Activated CD4-positive, alpha-beta T cell treated with anti-CD3 and anti-CD28 coated beads, Interleukin-2, amount 10 ng/mL, durations not matched to agents 24 days and 14 days (primary cell): ENCODE results near the gene KIAA0753. TPM values are rescaled to one million over a fixed set of nuclear protein-coding genes. Genes with fewer than 3 reads are reported as not detected.

Source experiments
- DNase-seq: peaks from one replicate; pipeline ENCODE4 v3.0.0; 2022
- H3K27ac Mint-ChIP-seq: one replicate; pipeline ENCODE4 v1.8.0; 2022; ENCODE audit warnings: mild to moderate bottlenecking, mixed read lengths
- H3K27me3 Mint-ChIP-seq: one replicate; pipeline ENCODE4 v1.8.0; 2022; ENCODE audit warnings: mixed read lengths
- H3K36me3 Mint-ChIP-seq: one replicate; pipeline ENCODE4 v1.8.0; 2022; ENCODE audit warnings: low read depth, mild to moderate bottlenecking, mixed read lengths
- H3K4me1 Mint-ChIP-seq: one replicate; pipeline ENCODE4 v1.8.0; 2021; ENCODE audit warnings: mixed read lengths
- H3K4me3 Mint-ChIP-seq: one replicate; pipeline ENCODE4 v1.8.0; 2022; ENCODE audit warnings: mild to moderate bottlenecking, moderate library complexity, mixed read lengths
- H3K9me3 Mint-ChIP-seq: one replicate; pipeline ENCODE4 v1.8.0; 2021; ENCODE audit warnings: mixed read lengths
- intact Hi-C: fragments of 100-400 bp; cut with micrococcal nuclease; formaldehyde crosslinking; loops from one replicate; pipeline ENCODE4 v1.15.1; 2023
- total RNA-seq: library from RNA; stranded (reverse); gene quantifications from 2 replicates; pipeline ENCODE4 v1.2.3, GENCODE V29; 2022

KIAA0753 gene
- total RNA-seq, 1 donor from 2014 or later: 23.9 TPM

GRCh38 chr17:6592173-6592572 is 48.3 kb downstream of the KIAA0753 start:
- Mint-ChIP-seq H3K4me3 (no peak overlapping the region), H3K27me3 (no peaks in the 10 kb centered on the region)
- intact Hi-C loops: no loop called here

GRCh38 chr17:6591599-6592158 is 48.8 kb downstream of the KIAA0753 start:
- no peaks in the 10 kb centered on the region for H3K9me3 Mint-ChIP-seq
- no peak overlapping the region for H3K27ac Mint-ChIP-seq
- H3K4me1 Mint-ChIP-seq: peaks cover 4% of the 10 kb centered on the region
- DNase-seq: peak; percentile 48
- no peaks in the 10 kb centered on the region for H3K27me3 Mint-ChIP-seq
- intact Hi-C loops: no loop called here
- peaks cover 58% of the 10 kb centered on the region for H3K36me3 Mint-ChIP-seq
- H3K4me3 Mint-ChIP-seq: no peak overlapping the region

More at GRCh38 chr17:6592173-6592572, 48.3 kb downstream of the KIAA0753 start:
- Mint-ChIP-seq H3K4me1 (peaks cover 4% of the 10 kb centered on the region), H3K27ac (no peak overlapping the region), H3K36me3 (peaks cover 57% of the 10 kb centered on the region), H3K9me3 (no peaks in the 10 kb centered on the region)
- DNase-seq: no peak

- Mint-ChIP-seq H3K9me3 (no peaks in the 10 kb centered on the region), H3K27me3 (no peaks in the 10 kb centered on the region), H3K36me3 (peaks cover 66% of the 10 kb centered on the region), H3K4me3 (no peak overlapping the region), H3K27ac (no peak overlapping the region), H3K4me1 (peaks cover 4% of the 10 kb centered on the region)
- no peak for DNase-seq
- intact Hi-C loops: no loop called here
Observed at GRCh38 chr17:6589266-6589946, 51.1 kb downstream of the KIAA0753 start.

GRCh38 chr17:6588165-6588564 is 52.3 kb downstream of the KIAA0753 start:
- no peak for DNase-seq
- Mint-ChIP-seq H3K4me1 (peaks cover 4% of the 10 kb centered on the region), H3K36me3 (peaks cover 73% of the 10 kb centered on the region), H3K4me3 (no peak overlapping the region), H3K27ac (no peak overlapping the region), H3K9me3 (no peaks in the 10 kb centered on the region), H3K27me3 (no peaks in the 10 kb centered on the region)
- intact Hi-C loops: no loop called here

- intact Hi-C loops: no loop called here
- Mint-ChIP-seq H3K9me3 (no peaks in the 10 kb centered on the region), H3K27me3 (no peaks in the 10 kb centered on the region), H3K4me1 (peaks cover 4% of the 10 kb centered on the region), H3K27ac (no peak overlapping the region), H3K36me3 (peaks cover 72% of the 10 kb centered on the region), H3K4me3 (no peak overlapping the region)
- no peak for DNase-seq
Observed at GRCh38 chr17:6587310-6587709, 53.2 kb downstream of the KIAA0753 start.

- Mint-ChIP-seq H3K4me3 (no peak overlapping the region), H3K36me3 (peaks cover 53% of the 10 kb centered on the region)
Observed at GRCh38 chr17:6583411-6583810, 57.1 kb downstream of the KIAA0753 start.

GRCh38 chr17:6580625-6581024 is 59.9 kb downstream of the KIAA0753 start:
- Mint-ChIP-seq H3K4me3 (no peak overlapping the region), H3K27ac (no peak overlapping the region), H3K36me3 (peaks cover 42% of the 10 kb centered on the region), H3K9me3 (no peaks in the 10 kb centered on the region), H3K4me1 (peaks cover 8% of the 10 kb centered on the region), H3K27me3 (no peaks in the 10 kb centered on the region)
- DNase-seq: no peak
- intact Hi-C loops: no loop called here

More at GRCh38 chr17:6583411-6583810, 57.1 kb downstream of the KIAA0753 start:
- H3K9me3 Mint-ChIP-seq: no peaks in the 10 kb centered on the region
- no peaks in the 10 kb centered on the region for H3K27me3 Mint-ChIP-seq
- H3K4me1 Mint-ChIP-seq: no peaks in the 10 kb centered on the region
- DNase-seq: no peak
- intact Hi-C loops: no loop called here
- H3K27ac Mint-ChIP-seq: no peak overlapping the region

- intact Hi-C loops: loop anchor here (5.0 to 10.0 kb wide), 2 partner anchors 64 to 104 kb away; partner anchors contain the start of genes KIAA0753 and TXNDC17
- DNase-seq: no peak
- H3K4me3 Mint-ChIP-seq: no peak overlapping the region
- H3K36me3 Mint-ChIP-seq: peaks cover 23% of the 10 kb centered on the region
- no peak overlapping the region for H3K27ac Mint-ChIP-seq
- H3K4me1 Mint-ChIP-seq: peaks cover 20% of the 10 kb centered on the region
- no peaks in the 10 kb centered on the region for H3K9me3 Mint-ChIP-seq
- no peaks in the 10 kb centered on the region for H3K27me3 Mint-ChIP-seq
Observed at GRCh38 chr17:6578491-6578890, 62.0 kb downstream of the KIAA0753 start.

- no peaks in the 10 kb centered on the region for H3K27me3 Mint-ChIP-seq
- no peak overlapping the region for H3K27ac Mint-ChIP-seq
- DNase-seq: peak; percentile 35
- H3K36me3 Mint-ChIP-seq: peaks cover 16% of the 10 kb centered on the region
- H3K9me3 Mint-ChIP-seq: no peaks in the 10 kb centered on the region
- intact Hi-C loops: loop anchor here (5.0 to 10.0 kb wide), 2 partner anchors 65 to 103 kb away; partner anchors contain the start of genes KIAA0753 and TXNDC17
- H3K4me3 Mint-ChIP-seq: no peak overlapping the region
- H3K4me1 Mint-ChIP-seq: peaks cover 22% of the 10 kb centered on the region
Observed at GRCh38 chr17:6577686-6578263, 62.7 kb downstream of the KIAA0753 start.

GRCh38 chr17:6576038-6576785 is 64.3 kb downstream of the KIAA0753 start:
- Mint-ChIP-seq H3K27me3 (no peaks in the 10 kb centered on the region), H3K4me3 (no peak overlapping the region), H3K9me3 (no peaks in the 10 kb centered on the region), H3K36me3 (peaks cover 10% of the 10 kb centered on the region), H3K27ac (peak overlapping the region; percentile 41), H3K4me1 (peaks cover 22% of the 10 kb centered on the region)
- intact Hi-C loops: loop anchor here (5.0 to 10.0 kb wide), 2 partner anchors 66 to 101 kb away; partner anchors contain the start of genes KIAA0753 and TXNDC17
- no peak for DNase-seq

- no peaks in the 10 kb centered on the region for H3K27me3 Mint-ChIP-seq
- DNase-seq: no peak
- H3K4me3 Mint-ChIP-seq: peak overlapping the region; percentile 49
- peaks cover 10% of the 10 kb centered on the region for H3K36me3 Mint-ChIP-seq
- no peaks in the 10 kb centered on the region for H3K9me3 Mint-ChIP-seq
- intact Hi-C loops: loop anchor here (5.0 to 10.0 kb wide), 2 partner anchors 67 to 101 kb away; partner anchors contain the start of genes KIAA0753 and TXNDC17
- H3K27ac Mint-ChIP-seq: peak overlapping the region; percentile 68
- peaks cover 22% of the 10 kb centered on the region for H3K4me1 Mint-ChIP-seq
Observed at GRCh38 chr17:6575596-6575988, 64.9 kb downstream of the KIAA0753 start.

- Mint-ChIP-seq H3K4me1 (peaks cover 22% of the 10 kb centered on the region), H3K9me3 (no peaks in the 10 kb centered on the region), H3K4me3 (peak overlapping the region; percentile 49), H3K36me3 (peaks cover 10% of the 10 kb centered on the region), H3K27me3 (no peaks in the 10 kb centered on the region), H3K27ac (peak overlapping the region; percentile 68)
- intact Hi-C loops: loop anchor here (5.0 to 10.0 kb wide), 2 partner anchors 67 to 100 kb away; partner anchors contain the start of genes KIAA0753 and TXNDC17
- peak; percentile 80 for DNase-seq
Observed at GRCh38 chr17:6574687-6575595, 65.6 kb downstream of the KIAA0753 start.
